Measurements from ENCODE around the gene PIGT.
"Not testable (repeated sequence)": the region's sequence is repeated elsewhere in the genome, so short reads cannot be mapped to it uniquely, and the experiment has no call there.

The PIGT gene

GRCh38 chr20:45467172-45467571 lies 51.2 kb downstream of the PIGT start:
- no peak for DNase-seq

- no peak for DNase-seq
These were observed 51.9 kb downstream of the PIGT start for GRCh38 chr20:45467861-45468260.

- DNase-seq: no peak
These were observed 53.7 kb downstream of the PIGT start, which contains the start of gene WFDC2 for GRCh38 chr20:45469336-45470261. WFDC2 (plus strand) TSS chr20:45469753; CDS start chr20:45469782, 29 bp downstream.

GRCh38 chr20:45470262-45470931 lies 54.5 kb downstream of the PIGT start:
- DNase-seq: peak; percentile 24

- DNase-seq: peak; percentile 18
These were observed 55.0 kb downstream of the PIGT start for GRCh38 chr20:45470937-45471336.

- not testable (repeated sequence) for DNase-seq
These were observed 56.3 kb downstream of the PIGT start for GRCh38 chr20:45472286-45472685.
